HUES6 (cell line): Measurements from ENCODE around the gene CCDC117.

Experiments
- H3K27ac ChIP-seq: 2 replicates; pipeline ENCODE4 v1.7.0; 2013; ENCODE audit warnings: low read depth, mild to moderate bottlenecking, low read length, inconsistent platforms
- H3K27me3 ChIP-seq: 2 replicates; pipeline ENCODE4 v1.6.1; 2013; ENCODE audit warnings: low read length; ENCODE audit not compliant: control insufficient read depth, insufficient read depth
- H3K36me3 ChIP-seq: 2 replicates; pipeline ENCODE4 v1.6.1; 2013; ENCODE audit warnings: low read length; ENCODE audit not compliant: control insufficient read depth, insufficient read depth
- H3K4me1 ChIP-seq: 2 replicates; pipeline ENCODE4 v1.6.1; 2013; ENCODE audit warnings: low read length; ENCODE audit not compliant: control insufficient read depth, insufficient read depth
- H3K4me3 ChIP-seq: 2 replicates; pipeline ENCODE4 v1.5.1; 2013; ENCODE audit warnings: low read depth, low read length
- H3K9ac ChIP-seq: one replicate; pipeline ENCODE4 v1.6.1; 2013; ENCODE audit warnings: mild to moderate bottlenecking, low read length
- H3K9me3 ChIP-seq: 2 replicates; pipeline ENCODE4 v1.6.1; 2013; ENCODE audit warnings: low read depth, low read length; ENCODE audit not compliant: control insufficient read depth, insufficient read depth

CCDC117 gene

GRCh38 chr22:28771195-28771791, 1.2 kb upstream of the CCDC117 start:
- Histone ChIP-seq H3K27ac (no peak overlapping the region), H3K9ac (no peak overlapping the region), H3K4me3 (no peak overlapping the region), H3K4me1 (no peaks in the 10 kb centered on the region), H3K9me3 (0 out of 2 replicates have a peak, but pooled peaks cover 10% of the 10 kb centered on the region), H3K27me3 (no peaks in the 10 kb centered on the region), H3K36me3 (peaks cover 17% of the 10 kb centered on the region)

GRCh38 chr22:28773461-28773867, 969 bp downstream of the CCDC117 start:
- Histone ChIP-seq H3K9me3 (0 out of 2 replicates have a peak, but pooled peaks cover 10% of the 10 kb centered on the region), H3K27me3 (no peaks in the 10 kb centered on the region), H3K4me3 (peak overlapping the region; percentile 76), H3K9ac (peak overlapping the region; percentile 86), H3K36me3 (peaks cover 27% of the 10 kb centered on the region), H3K4me1 (no peaks in the 10 kb centered on the region), H3K27ac (peak overlapping the region; percentile 0; the same call in 1 of the 2 replicates)

DNA sequence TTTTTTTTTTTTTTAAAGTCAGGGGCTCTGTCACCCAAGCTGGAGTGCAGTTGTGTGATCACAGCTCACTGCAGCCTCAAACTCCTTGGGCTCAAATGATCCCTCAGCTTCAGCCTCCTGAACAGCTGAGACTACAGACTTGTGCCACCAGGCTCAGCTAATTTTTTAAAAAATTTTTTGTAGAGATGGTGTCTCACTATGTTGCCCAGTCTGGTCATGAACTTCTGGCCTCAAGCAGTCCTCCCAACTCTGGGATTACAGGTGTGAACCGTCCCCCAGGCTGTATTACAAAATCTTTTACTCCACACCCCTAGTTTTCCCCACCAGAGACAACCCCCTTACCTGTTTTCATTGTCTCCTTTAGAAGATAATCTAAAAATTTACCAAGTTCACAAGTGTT, 1.9 kb downstream of the CCDC117 start:
- peaks cover 32% of the 10 kb centered on the region for H3K36me3 ChIP-seq
- no peaks in the 10 kb centered on the region for H3K27me3 ChIP-seq
- no peak overlapping the region for H3K4me3 ChIP-seq
- no peak overlapping the region for H3K9ac ChIP-seq
- no peaks in the 10 kb centered on the region for H3K4me1 ChIP-seq
- no peak overlapping the region for H3K27ac ChIP-seq
- 0 out of 2 replicates have a peak, but pooled peaks cover 1% of the 10 kb centered on the region for H3K9me3 ChIP-seq

GRCh38 chr22:28779833-28780232, 7.3 kb downstream of the CCDC117 start:
- Histone ChIP-seq H3K4me1 (no peaks in the 10 kb centered on the region), H3K9ac (no peak overlapping the region), H3K9me3 (no peaks in the 10 kb centered on the region), H3K4me3 (no peak overlapping the region), H3K36me3 (peaks cover 67% of the 10 kb centered on the region), H3K27ac (no peak overlapping the region), H3K27me3 (no peaks in the 10 kb centered on the region)

DNA sequence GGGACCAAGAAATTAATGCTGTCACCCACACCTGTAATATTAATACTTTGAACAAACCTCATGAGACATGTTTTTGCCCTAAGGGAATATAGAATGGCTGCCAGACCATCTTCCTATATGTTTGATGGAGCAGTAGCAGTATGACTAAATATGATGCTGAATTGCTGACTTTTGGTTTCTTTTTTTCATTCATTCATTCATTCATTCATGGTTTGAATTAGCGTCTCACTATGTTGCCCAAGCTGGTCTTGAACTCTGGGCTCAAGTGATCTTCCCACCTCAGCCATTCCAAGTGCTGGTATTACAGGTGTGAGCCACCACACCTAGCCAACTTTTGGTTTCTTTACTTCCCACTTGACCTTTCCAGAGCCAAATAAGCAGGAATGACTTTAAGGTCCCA, 7.8 kb downstream of the CCDC117 start:
- Histone ChIP-seq H3K27me3 (no peaks in the 10 kb centered on the region), H3K27ac (no peak overlapping the region), H3K9ac (no peak overlapping the region), H3K9me3 (no peaks in the 10 kb centered on the region), H3K4me1 (no peaks in the 10 kb centered on the region), H3K4me3 (no peak overlapping the region), H3K36me3 (peaks cover 67% of the 10 kb centered on the region)

DNA sequence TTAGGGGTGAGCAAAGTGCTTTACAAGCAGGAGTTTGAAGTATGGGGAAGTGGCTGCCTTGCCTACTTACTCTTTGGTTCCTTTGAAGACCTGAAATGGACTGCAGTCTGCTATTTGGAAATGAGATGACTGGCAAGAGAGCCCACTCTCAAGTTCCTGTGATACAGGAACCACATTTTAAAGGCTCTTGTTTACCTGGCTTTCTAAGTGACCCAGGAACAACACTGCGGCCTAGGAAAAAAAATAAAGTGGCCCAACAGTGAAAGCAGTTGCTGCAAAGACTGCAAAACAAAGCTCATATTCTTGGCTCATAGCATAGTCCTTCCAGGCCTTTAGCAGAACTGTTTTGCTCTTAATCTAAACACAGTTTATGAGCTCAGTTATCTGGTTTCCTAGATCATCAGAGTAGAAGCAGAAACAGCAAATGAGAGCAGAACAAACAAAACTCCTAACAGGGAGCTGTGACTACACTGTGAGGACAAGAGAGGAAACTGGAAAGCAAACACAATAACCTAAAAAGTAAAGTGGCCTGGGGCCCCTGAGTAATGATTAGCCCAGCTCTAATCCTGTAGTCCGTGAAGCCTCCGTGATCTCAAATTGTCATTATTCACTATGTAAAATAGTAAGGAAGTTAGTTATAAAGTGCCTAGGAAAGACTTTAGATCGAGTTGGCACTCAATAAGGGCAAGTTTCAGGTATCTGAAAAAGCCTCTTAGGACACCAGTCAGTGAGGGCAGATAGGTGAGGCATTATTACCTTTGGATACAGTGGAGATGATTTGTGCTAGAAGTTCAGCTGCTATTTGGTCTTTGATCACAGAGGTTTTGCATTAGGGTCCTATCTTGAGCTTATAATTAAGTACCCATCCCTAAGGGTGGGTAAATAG, 11.5 kb downstream of the CCDC117 start:
- peaks cover 80% of the 10 kb centered on the region for H3K36me3 ChIP-seq
- H3K27me3 ChIP-seq: no peaks in the 10 kb centered on the region
- H3K4me3 ChIP-seq: no peak overlapping the region
- H3K4me1 ChIP-seq: no peaks in the 10 kb centered on the region
- H3K9ac ChIP-seq: no peak overlapping the region
- H3K9me3 ChIP-seq: no peaks in the 10 kb centered on the region
- no peak overlapping the region for H3K27ac ChIP-seq

GRCh38 chr22:28788601-28789000, 16.1 kb downstream of the CCDC117 start:
- H3K9me3 ChIP-seq: no peaks in the 10 kb centered on the region
- H3K4me3 ChIP-seq: no peak overlapping the region
- H3K9ac ChIP-seq: no peak overlapping the region
- peaks cover 59% of the 10 kb centered on the region for H3K36me3 ChIP-seq
- H3K27ac ChIP-seq: no peak overlapping the region
- no peaks in the 10 kb centered on the region for H3K27me3 ChIP-seq
- no peaks in the 10 kb centered on the region for H3K4me1 ChIP-seq

GRCh38 chr22:28791124-28791523, 18.6 kb downstream of the CCDC117 start:
- no peak overlapping the region for H3K9ac ChIP-seq
- H3K27me3 ChIP-seq: no peaks in the 10 kb centered on the region
- H3K4me3 ChIP-seq: no peak overlapping the region
- H3K27ac ChIP-seq: no peak overlapping the region
- H3K4me1 ChIP-seq: no peaks in the 10 kb centered on the region
- peaks cover 58% of the 10 kb centered on the region for H3K36me3 ChIP-seq
- H3K9me3 ChIP-seq: no peaks in the 10 kb centered on the region

GRCh38 chr22:28791841-28792490, 19.5 kb downstream of the CCDC117 start:
- H3K27ac ChIP-seq: no peak overlapping the region
- no peaks in the 10 kb centered on the region for H3K27me3 ChIP-seq
- peaks cover 59% of the 10 kb centered on the region for H3K36me3 ChIP-seq
- H3K4me1 ChIP-seq: no peaks in the 10 kb centered on the region
- H3K4me3 ChIP-seq: no peak overlapping the region
- H3K9me3 ChIP-seq: no peaks in the 10 kb centered on the region
- no peak overlapping the region for H3K9ac ChIP-seq

DNA sequence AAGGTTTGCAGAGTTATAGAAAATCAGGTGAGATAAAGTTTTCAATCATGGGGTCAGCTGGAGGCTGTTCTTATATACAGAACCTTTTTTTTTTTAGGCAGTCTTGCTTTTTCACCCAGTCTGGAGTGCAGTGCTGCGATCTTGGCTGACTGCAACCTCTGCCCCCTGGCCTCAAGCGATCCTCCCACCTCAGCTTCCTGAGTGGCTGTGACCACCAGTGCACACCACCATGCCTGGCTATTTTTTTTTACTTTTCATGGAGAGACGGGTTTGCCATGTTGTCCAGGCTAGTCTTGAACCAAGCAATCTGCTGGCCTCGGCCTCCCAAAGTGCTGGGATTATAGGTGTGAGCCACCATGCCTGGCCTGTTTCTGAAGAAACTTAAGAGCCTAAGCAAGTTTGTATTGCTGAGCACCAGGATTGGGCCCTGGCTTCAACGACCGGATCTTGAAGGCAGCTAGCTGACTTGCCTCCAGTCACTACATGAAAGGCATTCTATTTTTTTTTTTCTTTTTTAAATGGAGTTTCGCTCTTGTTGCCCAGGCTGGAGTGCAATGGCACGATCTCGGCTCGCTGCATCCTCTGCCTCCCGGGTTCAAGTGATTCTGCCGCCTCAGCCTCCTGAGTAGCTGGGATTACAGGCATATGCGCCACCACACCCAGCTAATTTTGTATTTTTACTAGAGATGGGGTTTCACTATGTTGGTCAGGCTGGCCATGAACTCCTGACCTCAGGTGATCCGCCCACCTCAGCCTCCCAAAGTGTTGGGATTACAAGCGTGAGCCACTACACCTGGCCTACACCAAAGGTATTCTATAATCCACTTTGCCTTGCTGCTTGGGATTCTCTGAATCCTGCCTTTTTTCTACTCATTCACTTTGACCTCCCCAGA, 20.2 kb downstream of the CCDC117 start:
- Histone ChIP-seq H3K36me3 (peaks cover 60% of the 10 kb centered on the region), H3K9me3 (no peaks in the 10 kb centered on the region), H3K4me3 (no peak overlapping the region), H3K9ac (no peak overlapping the region), H3K27me3 (no peaks in the 10 kb centered on the region), H3K27ac (no peak overlapping the region), H3K4me1 (no peaks in the 10 kb centered on the region)
